H9 (cell line): ENCODE results near the gene WWC2. TPM values are rescaled to one million over a fixed set of nuclear protein-coding genes. Genes with fewer than 3 reads are reported as not detected.

Experiments used
- DNase-seq: peaks from one replicate; pipeline ENCODE4 v3.0.0-alpha.2; 2017
- H2AFZ ChIP-seq: one replicate; pipeline ENCODE4 v1.6.1; 2013; ENCODE audit warnings: mild to moderate bottlenecking, low read length, control low read depth, moderate library complexity
- H2AK5ac ChIP-seq: 2 replicates; pipeline ENCODE4 v1.6.1; 2013; ENCODE audit warnings: low read length, control low read depth, mixed read lengths; ENCODE audit not compliant: insufficient read length
- H2BK120ac ChIP-seq: one replicate; pipeline ENCODE4 v1.6.1; 2013; ENCODE audit warnings: low read depth, mild to moderate bottlenecking, low read length, control low read depth, inconsistent platforms; ENCODE audit not compliant: poor library complexity, severe bottlenecking
- H2BK12ac ChIP-seq: 2 replicates; pipeline ENCODE4 v1.6.1; 2013; ENCODE audit warnings: low read length, control low read depth, mixed read lengths, low read depth; ENCODE audit not compliant: insufficient read length
- H2BK15ac ChIP-seq: 2 replicates; pipeline ENCODE4 v1.6.1; 2013; ENCODE audit warnings: low read depth, low read length, control low read depth
- H2BK20ac ChIP-seq: one replicate; pipeline ENCODE4 v1.6.1; 2013; ENCODE audit warnings: low read depth, mild to moderate bottlenecking, low read length, control low read depth, inconsistent platforms; ENCODE audit not compliant: poor library complexity, severe bottlenecking
- H2BK5ac ChIP-seq: 2 replicates; pipeline ENCODE4 v1.6.1; 2013; ENCODE audit warnings: low read length, control low read depth, mixed read lengths; ENCODE audit not compliant: insufficient read length
- H3K14ac ChIP-seq: 2 replicates; pipeline ENCODE4 v1.6.1; 2013; ENCODE audit warnings: low read length, control low read depth; ENCODE audit not compliant: insufficient read depth
- H3K18ac ChIP-seq: 2 replicates; pipeline ENCODE4 v1.6.1; 2013; ENCODE audit warnings: low read depth, mild to moderate bottlenecking, mixed read lengths, low read length, control low read depth; ENCODE audit not compliant: insufficient read length
- H3K23ac ChIP-seq: 2 replicates; pipeline ENCODE4 v1.6.1; 2013; ENCODE audit warnings: low read length, control low read depth, mixed read lengths, low read depth; ENCODE audit not compliant: insufficient read length
- H3K23me2 ChIP-seq: 2 replicates; pipeline ENCODE4 v1.6.1; 2013; ENCODE audit warnings: low read depth, mild to moderate bottlenecking, mixed read lengths, low read length, control low read depth; ENCODE audit not compliant: insufficient read length, poor library complexity, severe bottlenecking
- H3K27ac ChIP-seq: 2 replicates; pipeline ENCODE4 v1.5.1; 2013; ENCODE audit warnings: low read length, control low read depth, mixed read lengths, low read depth; ENCODE audit not compliant: insufficient read length
- H3K27me3 ChIP-seq: 2 replicates; pipeline ENCODE4 v1.6.1; 2013; ENCODE audit warnings: low read length, control low read depth, inconsistent platforms; ENCODE audit not compliant: insufficient read depth
- H3K4ac ChIP-seq: 2 replicates; pipeline ENCODE4 v1.6.1; 2013; ENCODE audit warnings: low read depth, mild to moderate bottlenecking, control low read depth, inconsistent platforms, low read length, moderate library complexity
- H3K4me1 ChIP-seq: 2 replicates; pipeline ENCODE4 v1.6.1; 2013; ENCODE audit warnings: low read length, control low read depth, inconsistent platforms; ENCODE audit not compliant: insufficient read depth
- H3K4me2 ChIP-seq: 2 replicates; pipeline ENCODE4 v1.6.1; 2013; ENCODE audit warnings: low read length, control low read depth, mixed read lengths; ENCODE audit not compliant: insufficient read length, insufficient read depth
- H3K56ac ChIP-seq: 2 replicates; pipeline ENCODE4 v1.6.1; 2013; ENCODE audit warnings: low read depth, mild to moderate bottlenecking, mixed read lengths, low read length, control low read depth; ENCODE audit not compliant: insufficient read length
- H3K79me1 ChIP-seq: 2 replicates; pipeline ENCODE4 v1.6.1; 2013; ENCODE audit warnings: low read depth, mild to moderate bottlenecking, moderate library complexity, low read length, control low read depth, inconsistent platforms; ENCODE audit not compliant: insufficient read depth, poor library complexity, severe bottlenecking
- H3K79me2 ChIP-seq: 2 replicates; pipeline ENCODE4 v1.6.1; 2013; ENCODE audit warnings: low read length, control low read depth, inconsistent platforms; ENCODE audit not compliant: insufficient read depth
- H3K9ac ChIP-seq: 2 replicates; pipeline ENCODE4 v1.6.1; 2013; ENCODE audit warnings: low read length, control low read depth, mixed read lengths; ENCODE audit not compliant: insufficient read length; ENCODE audit errors: extremely low read depth
- H3K9me3 ChIP-seq: one replicate; pipeline ENCODE4 v1.6.1; 2013; ENCODE audit warnings: low read depth, low read length, inconsistent platforms; ENCODE audit not compliant: control insufficient read depth
- H3T11ph ChIP-seq: one replicate; pipeline ENCODE4 v1.6.1; 2013; ENCODE audit warnings: mild to moderate bottlenecking, low read length, control low read depth, inconsistent platforms
- H4K20me1 ChIP-seq: one replicate; pipeline ENCODE4 v1.6.1; 2013; ENCODE audit not compliant: control insufficient read depth, insufficient read length, insufficient read depth
- H4K5ac ChIP-seq: 2 replicates; pipeline ENCODE4 v1.6.1; 2013; ENCODE audit warnings: low read depth, mild to moderate bottlenecking, mixed read lengths, low read length, control low read depth; ENCODE audit not compliant: insufficient read length
- H4K8ac ChIP-seq: replicated peaks from 2 replicates; pipeline ENCODE4 v1.6.1; 2013; ENCODE audit warnings: low read length, control low read depth, mixed read lengths, low read depth; ENCODE audit not compliant: insufficient read length
- H4K91ac ChIP-seq: 2 replicates; pipeline ENCODE4 v1.6.1; 2013; ENCODE audit warnings: low read depth, mild to moderate bottlenecking, moderate library complexity, mixed read lengths, low read length, control low read depth; ENCODE audit not compliant: insufficient read length
- H3K27ac Mint-ChIP-seq, 3 experiments: 2 replicates in 2 of 3; 3 replicates in 1 of 3; pipeline ENCODE4 v1.8.0; 2020 to 2021; ENCODE audit warnings: mixed read lengths in 3 of 3, mild to moderate bottlenecking in 1 of 3, moderate library complexity in 1 of 3
- H3K27me3 Mint-ChIP-seq: 2 replicates; pipeline ENCODE4 v1.8.0; 2021; ENCODE audit warnings: low read depth, mild to moderate bottlenecking, moderate library complexity, mixed read lengths
- H3K36me3 Mint-ChIP-seq, 3 experiments: 2 replicates in 2 of 3; 3 replicates in 1 of 3; pipeline ENCODE4 v1.8.0; 2020 to 2021; ENCODE audit warnings: low read depth in 3 of 3, mixed read lengths in 3 of 3; ENCODE audit not compliant: insufficient read depth in 1 of 3
- H3K4me1 Mint-ChIP-seq, 2 experiments: 2 replicates each; pipeline ENCODE4 v1.8.0; 2020; ENCODE audit warnings: mixed read lengths in 2 of 2
- H3K4me3 Mint-ChIP-seq, 2 experiments: 2 replicates in 1 of 2; 3 replicates in 1 of 2; pipeline ENCODE4 v1.8.0; 2020 to 2021; ENCODE audit warnings: mild to moderate bottlenecking in 2 of 2, mixed read lengths in 2 of 2, moderate library complexity in 1 of 2
- H3K9me3 Mint-ChIP-seq, 2 experiments: 2 replicates in 1 of 2; 3 replicates in 1 of 2; pipeline ENCODE4 v1.8.0; 2020; ENCODE audit warnings: mild to moderate bottlenecking in 2 of 2, mixed read lengths in 2 of 2, moderate library complexity in 1 of 2
- CTCF ChIP-seq: fragments of 200-600 bp; sonication (generic); conservative IDR thresholded peaks from 3 replicates; pipeline ENCODE4 v1.8.0; 2021; ENCODE audit warnings: antibody characterized with exemption, mild to moderate bottlenecking
- WGBS: extraction: QIAGEN DNeasy Blood & Tissue Kit; methylation state at CpG from one replicate; pipeline ENCODE4 v1.1.7; 2013; ENCODE audit warnings: missing lambda C conversion rate, low lambda C conversion rate, mixed read lengths; ENCODE audit not compliant: insufficient read length; ENCODE audit errors: extremely low coverage; 5-methylcytosine and 5-hydroxymethylcytosine counted together
- total RNA-seq: library from RNA; stranded (reverse); gene quantifications from 2 replicates; pipeline ENCODE4 v1.2.1, GENCODE V29; 2021

WWC2 gene
- total RNA-seq, 1 experiment from 2014 or later: 106 TPM

DNA sequence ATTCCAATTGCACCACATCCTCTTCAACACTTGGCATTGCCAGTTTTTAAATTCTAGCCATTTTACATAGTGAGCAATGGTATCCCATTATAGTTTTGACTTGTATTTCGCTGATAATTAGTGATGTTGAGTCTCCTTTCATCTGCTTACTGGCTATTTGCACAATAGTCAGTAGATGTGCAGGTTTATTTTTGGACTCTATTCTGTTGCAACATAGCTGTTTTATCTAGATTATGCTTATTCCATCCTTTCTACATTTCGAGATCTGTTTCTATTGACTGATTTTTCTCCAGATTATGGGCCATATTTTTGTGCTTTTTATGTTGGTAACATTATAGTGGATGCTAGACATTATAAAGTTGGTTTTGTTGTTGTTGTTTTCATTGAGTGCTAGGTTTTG is 106.1 kb downstream of the WWC2 start:
- no peak overlapping the region for H2BK20ac ChIP-seq
- no peak overlapping the region for H3K4me3 Mint-ChIP-seq
- H3K27ac ChIP-seq: no peak overlapping the region
- H3K56ac ChIP-seq: no peak overlapping the region
- no peak overlapping the region for H4K8ac ChIP-seq
- H4K20me1 ChIP-seq: no peaks in the 10 kb centered on the region
- no peak overlapping the region for H3K4ac ChIP-seq
- DNase-seq: no peak
- H3K9ac ChIP-seq: no peak overlapping the region
- H3K27me3 ChIP-seq: no peaks in the 10 kb centered on the region
- no peak overlapping the region for H2BK5ac ChIP-seq
- H3K79me2 ChIP-seq: peaks cover 5% of the 10 kb centered on the region; the same call in 1 of the 2 replicates
- no peak for TF ChIP-seq CTCF
- H3K79me1 ChIP-seq: peaks cover 8% of the 10 kb centered on the region
- no peaks in the 10 kb centered on the region for H3K27me3 Mint-ChIP-seq
- no peaks in the 10 kb centered on the region for H3K9me3 Mint-ChIP-seq
- H2BK15ac ChIP-seq: no peak overlapping the region
- no peak overlapping the region; a peak in 1 of 7 replicates for H3K27ac Mint-ChIP-seq
- H4K91ac ChIP-seq: no peak overlapping the region
- H2AFZ ChIP-seq: no peak overlapping the region
- H2BK12ac ChIP-seq: no peak overlapping the region
- no peak overlapping the region for H4K5ac ChIP-seq
- WGBS: no CpG with 5 or more reads among the region's 2 CpGs
- no peak overlapping the region for H2BK120ac ChIP-seq
- no peak overlapping the region for H2AK5ac ChIP-seq
- no peak overlapping the region for H3K18ac ChIP-seq
- H3K9me3 ChIP-seq: no peaks in the 10 kb centered on the region
- H3K23ac ChIP-seq: no peak overlapping the region
- peaks cover 26 to 29% of the 10 kb centered on the region in 2 experiments for H3K4me1 Mint-ChIP-seq
- H3K4me2 ChIP-seq: no peak overlapping the region
- peaks cover 17 to 34% (median 30%) of the 10 kb centered on the region in 3 experiments; a peak in 6 of 7 replicates for H3K36me3 Mint-ChIP-seq
- no peak overlapping the region for H3T11ph ChIP-seq
- no peak overlapping the region for H3K14ac ChIP-seq
- no peaks in the 10 kb centered on the region for H3K23me2 ChIP-seq
- H3K4me1 ChIP-seq: no peaks in the 10 kb centered on the region
